AG08395 (cell line): ENCODE measurements around the gene KPNA1.

Experiments used
- DNase-seq: peaks from one replicate; pipeline ENCODE4 v3.0.0; 2012; ENCODE audit warnings: mixed read lengths, low spot score

Gene KPNA1

GRCh38 chr3:122382888-122383666, 131.7 kb downstream of the KPNA1 start, which contains the start of gene MIX23:
Gene MIX23 (minus strand): TSS chr3:122383231. CDS start chr3:122383224, 7 bp downstream.
- DNase-seq = peak; percentile 91

DNA sequence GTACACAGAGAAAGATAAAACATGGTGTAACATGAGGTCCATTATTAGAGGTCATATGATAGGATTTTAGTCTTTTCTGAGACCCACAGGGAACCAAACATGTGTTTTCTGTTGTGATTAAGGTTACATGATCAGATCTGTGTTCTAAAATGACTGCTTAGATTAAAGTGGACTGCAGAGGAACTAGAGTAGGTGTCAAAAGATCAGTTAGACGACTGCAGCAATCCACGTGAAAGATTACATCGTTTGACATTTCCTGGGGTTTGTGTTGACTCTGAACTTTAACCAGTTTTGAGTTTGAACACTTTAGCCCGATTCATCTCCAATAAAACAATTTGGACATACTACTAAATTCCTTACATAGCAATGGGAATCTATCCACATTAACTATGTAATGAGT, 136.8 kb downstream of the KPNA1 start:
- DNase-seq = no peak

DNA sequence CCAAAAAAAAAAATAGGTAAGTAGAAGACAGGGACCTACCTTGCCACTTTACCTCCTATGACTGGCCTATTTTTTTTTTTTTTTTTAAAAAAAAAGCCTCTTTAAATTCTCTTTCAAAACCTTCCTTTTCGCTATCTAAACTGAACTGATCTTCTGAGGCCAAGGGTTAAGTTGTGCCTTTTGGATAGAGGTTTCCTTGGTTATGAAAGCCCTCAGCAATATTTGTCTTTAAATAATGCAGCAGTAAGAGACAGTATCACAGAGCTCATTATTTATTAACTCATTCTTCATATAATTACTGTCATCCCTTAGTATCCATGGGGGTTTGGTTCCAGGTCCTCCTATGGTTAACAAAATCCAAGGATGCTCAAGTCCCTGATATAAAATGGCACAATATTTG, 140.7 kb downstream of the KPNA1 start:
- DNase-seq = no peak
